ENCODE measurements around the gene UTP14C. TPM values are rescaled to one million over a fixed set of nuclear protein-coding genes. Genes with fewer than 3 reads are reported as not detected.

Gene UTP14C
- total RNA-seq, 1 experiment from 2014 or later: 9.0 TPM

- Histone ChIP-seq H3K27ac (ENCODE audit: low read depth, low read length) (no peak overlapping the region), H3K9ac (ENCODE audit: low read length) (no peak overlapping the region), H4K20me1 (ENCODE audit: insufficient read depth) (no peaks in the 10 kb centered on the region), H3K79me2 (ENCODE audit: insufficient read depth, low read length) (no peaks in the 10 kb centered on the region), H3K4me3 (replicated peaks in 1 of 2; ENCODE audit: low read depth in 1 of 2, low read length in 2 of 2) (no peak overlapping the region), H3K9me3 (ENCODE audit: control insufficient read depth in 1 of 2, insufficient read depth in 1 of 2, low read depth in 1 of 2, low read length in 2 of 2) (no peaks in the 10 kb centered on the region), H3K4me1 (ENCODE audit: control insufficient read depth in 1 of 2, insufficient read depth in 2 of 2, low read length in 2 of 2) (peaks cover 0 to 5% of the 10 kb centered on the region in 2 experiments; a peak in 1 of 4 replicates), H3K9me2 (ENCODE audit: insufficient read depth) (no peaks in the 10 kb centered on the region), H3K4me2 (ENCODE audit: low read length) (no peak overlapping the region), H2AFZ (ENCODE audit: low read depth, low read length, poor library complexity, severe bottlenecking) (no peak overlapping the region), H3K27me3 (ENCODE audit: insufficient read depth, low read length) (no peaks in the 10 kb centered on the region), H3K36me3 (ENCODE audit: control insufficient read depth in 1 of 2, insufficient read depth in 2 of 2, low read length in 2 of 2) (no peaks in the 10 kb centered on the region)
- CTCF ChIA-PET: no interaction called here
- POLR2A ChIA-PET: no interaction called here
- intact Hi-C loops (cut with micrococcal nuclease): no loop called here
- DNase-seq (ENCODE audit: low read depth, low spot score) (no peak), ATAC-seq (no peak)
- RAD21 ChIA-PET (ENCODE audit: low non-redundant PET in 1 of 2, low total read pairs in 2 of 2, uncharacterized antibody in 2 of 2, unreplicated experiment in 2 of 2): no interaction called here
- TF ChIP-seq EZH2phosphoT487 (IDR thresholded peaks at IDR 0.05; ENCODE audit: borderline replicate concordance) (no peak), EZH2 (IDR thresholded peaks at IDR 0.05) (no peak), MAX (IDR thresholded peaks at IDR 0.05) (no peak)
- no TSS peak for BruUV-seq (replicated peaks)
Measured at GRCh38 chr13:51999510-51999911, 25.0 kb upstream of the UTP14C start.

- H3K9me2 ChIP-seq (ENCODE audit: insufficient read depth): no peaks in the 10 kb centered on the region
- H3K9ac ChIP-seq (ENCODE audit: low read length): no peak overlapping the region
- RAD21 ChIA-PET (ENCODE audit: low non-redundant PET in 1 of 2, low total read pairs in 2 of 2, uncharacterized antibody in 2 of 2, unreplicated experiment in 2 of 2): no interaction called here
- H3K27ac ChIP-seq (ENCODE audit: low read depth, low read length): no peak overlapping the region
- ATAC-seq: no peak
- BruUV-seq (replicated peaks): no TSS peak
- intact Hi-C loops (cut with micrococcal nuclease): loop anchor here (5.0 kb wide), 1 partner anchor 127 kb away; the partner anchor contains the start of gene NEK5
- H2AFZ ChIP-seq (ENCODE audit: low read depth, low read length, poor library complexity, severe bottlenecking): no peak overlapping the region
- no peak for TF ChIP-seq EZH2phosphoT487 (IDR thresholded peaks at IDR 0.05; ENCODE audit: borderline replicate concordance)
- H3K27me3 ChIP-seq (ENCODE audit: insufficient read depth, low read length): no peaks in the 10 kb centered on the region
- CTCF ChIA-PET: interaction anchor here (0.7 kb wide), 1 partner anchor 451 kb away, joined by 3 read pairs; no protein-coding TSS in a partner anchor
- no peak for DNase-seq (ENCODE audit: low read depth, low spot score)
- no peak overlapping the region for H3K4me3 ChIP-seq (replicated peaks in 1 of 2; ENCODE audit: low read depth in 1 of 2, low read length in 2 of 2)
- H3K36me3 ChIP-seq (ENCODE audit: control insufficient read depth in 1 of 2, insufficient read depth in 2 of 2, low read length in 2 of 2): no peaks in the 10 kb centered on the region
- no peaks in the 10 kb centered on the region for H4K20me1 ChIP-seq (ENCODE audit: insufficient read depth)
- POLR2A ChIA-PET: no interaction called here
- H3K4me1 ChIP-seq (ENCODE audit: control insufficient read depth in 1 of 2, insufficient read depth in 2 of 2, low read length in 2 of 2): peaks cover 0 to 5% of the 10 kb centered on the region in 2 experiments; a peak in 1 of 4 replicates
- no peaks in the 10 kb centered on the region for H3K9me3 ChIP-seq (ENCODE audit: control insufficient read depth in 1 of 2, insufficient read depth in 1 of 2, low read depth in 1 of 2, low read length in 2 of 2)
- H3K4me2 ChIP-seq (ENCODE audit: low read length): no peak overlapping the region
- no peaks in the 10 kb centered on the region for H3K79me2 ChIP-seq (ENCODE audit: insufficient read depth, low read length)
Measured at GRCh38 chr13:51999921-52000320, 24.6 kb upstream of the UTP14C start.

Measured in HCT116 (cell line).